K562 (cell line): ENCODE data around the gene SCGB3A2. TPM values are rescaled to one million over a fixed set of nuclear protein-coding genes. Genes with fewer than 3 reads are reported as not detected.

Experiments used
- ATAC-seq: fragments of 200-7000 bp; cut with Tn5 transposase; 3 replicates; pipeline ENCODE4 v1.9.1; 2020; ENCODE audit warnings: moderate library complexity
- BruUV-seq: library from RNA; stranded (reverse); fragments of 400-500 nt; replicated peaks from 2 replicates; lab custom pipeline; 2021; lab: Mats Ljungman, UMichigan
- CTCF ChIA-PET: fragments of 300-600 bp; formaldehyde crosslinking; extraction: SDS; loops from one replicate; lab custom pipeline; 2021; ENCODE audit warnings: low intra/inter-chr PET ratio; lab: Yijun Ruan, JAX
- POLR2A ChIA-PET: fragments of 300-600, 350-650 bp; sonication (Branson Sonifier 250); formaldehyde crosslinking; extraction: SDS; loops from one replicate; lab custom pipeline; 2021; ENCODE audit warnings: antibody characterized with exemption, inconsistent platforms; lab: Yijun Ruan, JAX
- DNase-seq, 4 experiments: peaks; one replicate each; pipeline versions ENCODE4 v3.0.0 to v3.0.0-alpha.2; 2011 to 2018; ENCODE audit warnings: low spot score in 3 of 4, mixed read lengths in 3 of 4; ENCODE audit errors: extremely low read depth in 1 of 4
- FAIRE-seq: peaks from 2 replicates; lab custom pipeline; 2011; peaks lifted over from hg19 to GRCh38; lab: Jason Lieb, UNC
- H2AFZ ChIP-seq: 2 replicates; pipeline ENCODE4 v1.6.0; 2011; ENCODE audit warnings: low read depth, low read length, control low read depth, inconsistent platforms
- H3K27ac ChIP-seq: fragments of 200-600 bp; 3 replicates; pipeline ENCODE4 v1.8.0; 2011; ENCODE audit warnings: low read depth, mild to moderate bottlenecking, control low read depth, inconsistent platforms, low read length, moderate library complexity, mixed read lengths; ENCODE audit errors: extremely low read depth
- H3K27me3 ChIP-seq, 2 experiments: fragments of 300-600 bp in 1 of 2; 2 replicates in 1 of 2; 3 replicates in 1 of 2; pipeline versions ENCODE4 v1.6.0 to v1.8.0; 2011; ENCODE audit warnings: inconsistent platforms in 2 of 2, low read length in 2 of 2, mild to moderate bottlenecking in 1 of 2, mixed read lengths in 1 of 2, moderate library complexity in 1 of 2; ENCODE audit not compliant: control insufficient read depth in 2 of 2, insufficient read depth in 2 of 2
- H3K36me3 ChIP-seq: fragments of 300-600 bp; 3 replicates; pipeline ENCODE4 v1.8.0; 2011; ENCODE audit warnings: mild to moderate bottlenecking, low read length, inconsistent platforms; ENCODE audit not compliant: control insufficient read depth, insufficient read depth
- H3K4me1 ChIP-seq, 2 experiments: fragments of 200-600 bp in 1 of 2; replicated peaks in 1 of 2; 2 replicates in 1 of 2; 3 replicates in 1 of 2; pipeline versions ENCODE4 v1.5.1 to v1.8.0; 2011; ENCODE audit warnings: inconsistent platforms in 2 of 2, low read length in 2 of 2, mild to moderate bottlenecking in 1 of 2, mixed read lengths in 1 of 2, moderate library complexity in 1 of 2; ENCODE audit not compliant: control insufficient read depth in 2 of 2, insufficient read depth in 2 of 2
- H3K4me2 ChIP-seq: 2 replicates; pipeline ENCODE4 v1.6.1; 2011; ENCODE audit warnings: low read length, control low read depth, inconsistent platforms, mixed read lengths; ENCODE audit not compliant: insufficient read depth
- H3K4me3 ChIP-seq: fragments of 200-600 bp; sonication (generic), shearing (Covaris generic); 2 replicates; pipeline ENCODE4 v1.5.1; 2016; ENCODE audit warnings: control low read depth, inconsistent platforms
- H3K79me2 ChIP-seq: fragments of 200-600 bp; 3 replicates; pipeline ENCODE4 v1.8.0; 2011; ENCODE audit warnings: low read length, inconsistent platforms; ENCODE audit not compliant: control insufficient read depth, insufficient read depth
- H3K9ac ChIP-seq, 2 experiments: 2 replicates each; pipeline versions ENCODE4 v1.6.0 to v1.6.1; 2011; ENCODE audit warnings: low read depth in 2 of 2, low read length in 2 of 2, control low read depth in 1 of 2, inconsistent platforms in 1 of 2, mild to moderate bottlenecking in 1 of 2, mixed read lengths in 1 of 2; ENCODE audit not compliant: insufficient read depth in 1 of 2
- H3K9me1 ChIP-seq: one replicate; pipeline ENCODE4 v1.6.0; 2011; ENCODE audit warnings: inconsistent platforms, mild to moderate bottlenecking, low read length, moderate library complexity; ENCODE audit not compliant: control insufficient read depth, insufficient read depth
- H3K9me3 ChIP-seq: replicated peaks from 2 replicates; pipeline ENCODE4 v1.5.1; 2011; ENCODE audit warnings: low read depth, low read length, inconsistent platforms; ENCODE audit not compliant: control insufficient read depth, insufficient read depth
- H4K20me1 ChIP-seq: replicated peaks from 2 replicates; pipeline ENCODE4 v1.6.1; 2011; ENCODE audit warnings: low read length, inconsistent platforms, mixed read lengths; ENCODE audit not compliant: control insufficient read depth, insufficient read depth
- CEBPG ChIP-seq, 3 experiments: fragments of 200-800 bp in 1 of 3; sonication (Bioruptor generic) in 1 of 3; sonication (generic) in 1 of 3; formaldehyde crosslinking in 1 of 3; IDR thresholded peaks in 2 of 3; conservative IDR thresholded peaks in 1 of 3; 2 replicates each; pipeline versions ENCODE4 v1.6.1 to v1.8.0; 2016 to 2022; ENCODE audit warnings: missing compliant biosample characterization in 2 of 3, missing genetic modification characterization in 2 of 3, mild to moderate bottlenecking in 1 of 3, missing genetic modification reagents in 1 of 3
- NR2F6 ChIP-seq: fragments of 450-650 bp; formaldehyde crosslinking; IDR thresholded peaks from 2 replicates; pipeline ENCODE4 v1.4.0; 2020; ENCODE audit warnings: mild to moderate bottlenecking
- PKNOX1 ChIP-seq: fragments of 450-650 bp; IDR thresholded peaks from 2 replicates; pipeline ENCODE4 v1.6.1; 2016
- PML ChIP-seq: IDR thresholded peaks from 2 replicates; pipeline ENCODE4 v1.6.1; 2012; ENCODE audit warnings: low read length, inconsistent platforms
- RHOXF2B ChIP-seq: fragments of 250-450 bp; sonication (Bioruptor Pico); conservative IDR thresholded peaks from 2 replicates; pipeline ENCODE4 v1.5.1; 2021
- ZNF561 ChIP-seq: fragments of 450-650 bp; formaldehyde crosslinking; conservative IDR thresholded peaks from 2 replicates; pipeline ENCODE4 v1.4.0; 2020; ENCODE audit warnings: mild to moderate bottlenecking, moderate library complexity
- ZSCAN32 ChIP-seq: fragments of 450-650 bp; formaldehyde crosslinking; IDR thresholded peaks from 2 replicates; pipeline ENCODE4 v1.4.0; 2020; ENCODE audit warnings: mild to moderate bottlenecking, moderate library complexity
- WGBS: fragments of 100-300 bp; shearing (Covaris generic); methylation state at CpG from one replicate; pipeline ENCODE4 v1.1.6; 2016; ENCODE audit warnings: low coverage, mixed read lengths; ENCODE audit not compliant: insufficient coverage; ENCODE audit errors: missing lambda C conversion rate; 5-methylcytosine and 5-hydroxymethylcytosine counted together
- in situ Hi-C: fragments of 300-500 bp; cut with MboI; formaldehyde crosslinking; loops from 4 replicates; pipeline ENCODE4 v1.15.0; 2018; ENCODE audit warnings: inconsistent platforms, mixed read lengths
- intact Hi-C: fragments of 100-400 bp; cut with micrococcal nuclease; formaldehyde crosslinking; loops from 2 replicates; pipeline ENCODE4 v1.14.2; 2022
- polyA plus RNA-seq, 8 experiments: library from polyadenylated mRNA; depleted of rRNA in 4 of 8; stranded (reverse) in 5 of 8; unstranded in 3 of 8; fragments of >200 nt; fragmentation: Nextera tagmentation in 2 of 8; fragmentation: Illumina TruSeq in 1 of 8; extraction: Ambion mirVana in 2 of 8; extraction: Trizol in 1 of 8; gene quantifications; 2 replicates each; pipeline versions ENCODE4 v1.2.1 to v1.2.3, GENCODE V29; 2011 to 2014; ENCODE audit warnings: inconsistent platforms in 1 of 8, missing spikeins in 1 of 8
- total RNA-seq, 7 experiments: library from RNA; depleted of rRNA in 6 of 7; stranded (reverse); fragments of >200 nt in 6 of 7; fragmentation: Illumina TruSeq in 2 of 7; extraction: Trizol in 2 of 7; gene quantifications; 2 replicates each; pipeline versions ENCODE4 v1.2.1 to v1.2.3, GENCODE V29; 2011 to 2021; ENCODE audit warnings: low replicate concordance in 1 of 7
- TF ChIP-seq, protein P1 (sequence below): sonication (generic); formaldehyde crosslinking; IDR thresholded peaks from 2 replicates; pipeline ENCODE4 v1.8.0; 2022; ENCODE audit warnings: missing genetic modification reagents, mild to moderate bottlenecking, borderline replicate concordance
- TF ChIP-seq, protein P2 (sequence below): fragments of 250-450 bp; sonication (Bioruptor Pico); IDR thresholded peaks from 2 replicates; pipeline ENCODE4 v1.5.0; 2021
- TF ChIP-seq, protein P3 (sequence below), 2 experiments: fragments of 450-650 bp; IDR thresholded peaks; 2 replicates each; pipeline ENCODE4 v1.6.1; 2018; ENCODE audit warnings: mild to moderate bottlenecking in 2 of 2, low read depth in 1 of 2; ENCODE audit not compliant: partially characterized antibody in 2 of 2
- TF ChIP-seq, protein P4 (sequence below): fragments of 450-650 bp; IDR thresholded peaks from 2 replicates; pipeline ENCODE4 v1.7.0; 2016; ENCODE audit warnings: borderline replicate concordance

Gene SCGB3A2
- total and polyA plus RNA-seq, 9 of the 15 experiments (the other 6 are each of a cell fraction or from before 2014, with no cell fraction given), result 0.35 TPM; not detected in 8

DNA sequence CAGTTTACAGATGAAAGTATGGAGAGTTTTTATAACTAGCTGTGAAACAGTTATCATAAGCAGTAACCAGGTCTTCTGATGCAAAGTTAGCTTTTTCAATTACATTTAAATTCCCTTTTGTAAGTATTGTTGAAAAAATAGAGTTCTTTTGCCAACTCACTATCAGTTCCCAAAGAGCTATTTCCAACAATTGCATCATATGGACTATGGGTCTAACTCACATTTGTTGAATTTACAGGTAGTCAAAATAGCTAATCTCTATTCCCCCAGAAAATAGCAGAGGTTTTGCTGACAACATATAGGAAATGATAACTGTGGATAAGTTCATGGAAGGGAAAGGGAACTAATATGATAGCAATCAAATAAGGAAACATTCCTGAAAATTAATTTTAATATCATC, 48.5 kb upstream of the SCGB3A2 start (continued):
- TF ChIP-seq CEBPG (CRISPR knock-in tag; IDR thresholded peaks at IDR 0.05) (no peak), CEBPG (tag; conservative IDR thresholded peaks at IDR 0.05 in 1 of 2, IDR thresholded peaks at IDR 0.05 in 1 of 2) (peak; percentile 68 to 85), ZSCAN32 (CRISPR knock-in tag) (peak; percentile 53; the same call in 1 of the 2 replicates)

- Histone ChIP-seq H2AFZ (no peak within 1 kb of the TSS), H3K4me2 (no peak within 1 kb of the TSS), H3K9me3 (no peaks in the 10 kb centered on the region), H4K20me1 (no peaks in the 10 kb centered on the region), H3K27ac (no peak within 1 kb of the TSS), H3K27me3 (no peaks in the 10 kb centered on the region), H3K9me1 (no peaks in the 10 kb centered on the region)
- 0% methylated on average over 3 of the region's 3 CpGs for WGBS
- POLR2A ChIA-PET, result interaction anchor here (0.7 kb wide), 1 partner anchor 171 kb away, joined by 3 read pairs; no protein-coding TSS in a partner anchor
- DNase-seq (no peak), FAIRE-seq (no peak)
- no peak for TF ChIP-seq NR2F6 (CRISPR knock-in tag)
- TF ChIP-seq, protein P1, sequence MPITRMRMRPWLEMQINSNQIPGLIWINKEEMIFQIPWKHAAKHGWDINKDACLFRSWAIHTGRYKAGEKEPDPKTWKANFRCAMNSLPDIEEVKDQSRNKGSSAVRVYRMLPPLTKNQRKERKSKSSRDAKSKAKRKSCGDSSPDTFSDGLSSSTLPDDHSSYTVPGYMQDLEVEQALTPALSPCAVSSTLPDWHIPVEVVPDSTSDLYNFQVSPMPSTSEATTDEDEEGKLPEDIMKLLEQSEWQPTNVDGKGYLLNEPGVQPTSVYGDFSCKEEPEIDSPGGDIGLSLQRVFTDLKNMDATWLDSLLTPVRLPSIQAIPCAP (CRISPR knock-in tag), result no peak
- no peak for TF ChIP-seq RHOXF2B (CRISPR knock-in tag)
- TF ChIP-seq, protein P2, sequence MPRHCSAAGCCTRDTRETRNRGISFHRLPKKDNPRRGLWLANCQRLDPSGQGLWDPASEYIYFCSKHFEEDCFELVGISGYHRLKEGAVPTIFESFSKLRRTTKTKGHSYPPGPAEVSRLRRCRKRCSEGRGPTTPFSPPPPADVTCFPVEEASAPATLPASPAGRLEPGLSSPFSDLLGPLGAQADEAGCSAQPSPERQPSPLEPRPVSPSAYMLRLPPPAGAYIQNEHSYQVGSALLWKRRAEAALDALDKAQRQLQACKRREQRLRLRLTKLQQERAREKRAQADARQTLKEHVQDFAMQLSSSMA (CRISPR knock-in tag), result no peak
- TF ChIP-seq, protein P3, sequence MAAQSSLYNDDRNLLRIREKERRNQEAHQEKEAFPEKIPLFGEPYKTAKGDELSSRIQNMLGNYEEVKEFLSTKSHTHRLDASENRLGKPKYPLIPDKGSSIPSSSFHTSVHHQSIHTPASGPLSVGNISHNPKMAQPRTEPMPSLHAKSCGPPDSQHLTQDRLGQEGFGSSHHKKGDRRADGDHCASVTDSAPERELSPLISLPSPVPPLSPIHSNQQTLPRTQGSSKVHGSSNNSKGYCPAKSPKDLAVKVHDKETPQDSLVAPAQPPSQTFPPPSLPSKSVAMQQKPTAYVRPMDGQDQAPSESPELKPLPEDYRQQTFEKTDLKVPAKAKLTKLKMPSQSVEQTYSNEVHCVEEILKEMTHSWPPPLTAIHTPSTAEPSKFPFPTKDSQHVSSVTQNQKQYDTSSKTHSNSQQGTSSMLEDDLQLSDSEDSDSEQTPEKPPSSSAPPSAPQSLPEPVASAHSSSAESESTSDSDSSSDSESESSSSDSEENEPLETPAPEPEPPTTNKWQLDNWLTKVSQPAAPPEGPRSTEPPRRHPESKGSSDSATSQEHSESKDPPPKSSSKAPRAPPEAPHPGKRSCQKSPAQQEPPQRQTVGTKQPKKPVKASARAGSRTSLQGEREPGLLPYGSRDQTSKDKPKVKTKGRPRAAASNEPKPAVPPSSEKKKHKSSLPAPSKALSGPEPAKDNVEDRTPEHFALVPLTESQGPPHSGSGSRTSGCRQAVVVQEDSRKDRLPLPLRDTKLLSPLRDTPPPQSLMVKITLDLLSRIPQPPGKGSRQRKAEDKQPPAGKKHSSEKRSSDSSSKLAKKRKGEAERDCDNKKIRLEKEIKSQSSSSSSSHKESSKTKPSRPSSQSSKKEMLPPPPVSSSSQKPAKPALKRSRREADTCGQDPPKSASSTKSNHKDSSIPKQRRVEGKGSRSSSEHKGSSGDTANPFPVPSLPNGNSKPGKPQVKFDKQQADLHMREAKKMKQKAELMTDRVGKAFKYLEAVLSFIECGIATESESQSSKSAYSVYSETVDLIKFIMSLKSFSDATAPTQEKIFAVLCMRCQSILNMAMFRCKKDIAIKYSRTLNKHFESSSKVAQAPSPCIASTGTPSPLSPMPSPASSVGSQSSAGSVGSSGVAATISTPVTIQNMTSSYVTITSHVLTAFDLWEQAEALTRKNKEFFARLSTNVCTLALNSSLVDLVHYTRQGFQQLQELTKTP (IDR thresholded peaks at IDR 0.05; ENCODE audit: low read depth in 1 of 2, partially characterized antibody in 2 of 2), result no peak
- TF ChIP-seq PKNOX1, result no peak
- TF ChIP-seq, protein P4, sequence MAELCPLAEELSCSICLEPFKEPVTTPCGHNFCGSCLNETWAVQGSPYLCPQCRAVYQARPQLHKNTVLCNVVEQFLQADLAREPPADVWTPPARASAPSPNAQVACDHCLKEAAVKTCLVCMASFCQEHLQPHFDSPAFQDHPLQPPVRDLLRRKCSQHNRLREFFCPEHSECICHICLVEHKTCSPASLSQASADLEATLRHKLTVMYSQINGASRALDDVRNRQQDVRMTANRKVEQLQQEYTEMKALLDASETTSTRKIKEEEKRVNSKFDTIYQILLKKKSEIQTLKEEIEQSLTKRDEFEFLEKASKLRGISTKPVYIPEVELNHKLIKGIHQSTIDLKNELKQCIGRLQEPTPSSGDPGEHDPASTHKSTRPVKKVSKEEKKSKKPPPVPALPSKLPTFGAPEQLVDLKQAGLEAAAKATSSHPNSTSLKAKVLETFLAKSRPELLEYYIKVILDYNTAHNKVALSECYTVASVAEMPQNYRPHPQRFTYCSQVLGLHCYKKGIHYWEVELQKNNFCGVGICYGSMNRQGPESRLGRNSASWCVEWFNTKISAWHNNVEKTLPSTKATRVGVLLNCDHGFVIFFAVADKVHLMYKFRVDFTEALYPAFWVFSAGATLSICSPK, result no peak
- no peak for TF ChIP-seq PML
- no peak for TF ChIP-seq ZNF561 (CRISPR knock-in tag)
- TF ChIP-seq, all 486 proteins: peak for 0
- Histone ChIP-seq H3K4me3 (no peak within 1 kb of the TSS), H3K9ac (no peak within 1 kb of the TSS), H3K36me3 (no peaks in the 10 kb centered on the region), H3K4me1 (no peaks in the 10 kb centered on the region), H3K79me2 (no peaks in the 10 kb centered on the region)
- CTCF ChIA-PET, result no interaction called here
- no peak for ATAC-seq
- BruUV-seq, result no TSS peak
- in situ Hi-C loops, result no loop called here
- intact Hi-C loops, result no loop called here
These were observed 47.0 kb upstream of the SCGB3A2 start, which contains the start of gene SPINK1 for GRCh38 chr5:147831465-147831864. Gene SPINK1, minus strand, starts transcription at chr5:147831671. Its CDS starts 94 bp downstream, at chr5:147831577.
